K562 (cell line): Measurements from ENCODE around the gene MYOM3.

Experiments used
- ATF3 ChIP-seq, 2 experiments: fragments of 450-650 bp in 1 of 2; sonication (generic) in 1 of 2; formaldehyde crosslinking in 1 of 2; IDR thresholded peaks in 1 of 2; conservative IDR thresholded peaks in 1 of 2; 2 replicates each; pipeline versions ENCODE4 v1.6.1 to v1.8.1; 2016 to 2023; ENCODE audit warnings: mild to moderate bottlenecking in 2 of 2, moderate library complexity in 2 of 2, inconsistent platforms in 1 of 2, missing genetic modification reagents in 1 of 2
- CTCF ChIP-seq, 3 experiments: IDR thresholded peaks in 2 of 3; conservative IDR thresholded peaks in 1 of 3; 2 replicates each; pipeline ENCODE4 v1.5.1; 2011 to 2012; ENCODE audit warnings: low read length in 3 of 3, mild to moderate bottlenecking in 3 of 3, control low read depth in 2 of 3, improper control_type of control experiment in 1 of 3, inconsistent platforms in 1 of 3, low read depth in 1 of 3, mixed read lengths in 1 of 3, moderate library complexity in 1 of 3; ENCODE audit not compliant: insufficient read depth in 2 of 3
- ELF4 ChIP-seq: fragments of 450-650 bp; formaldehyde crosslinking; IDR thresholded peaks from 2 replicates; pipeline ENCODE4 v1.4.0; 2022; ENCODE audit warnings: missing genetic modification characterization
- ELK1 ChIP-seq: sonication (generic); formaldehyde crosslinking; IDR thresholded peaks from 2 replicates; pipeline ENCODE4 v1.8.1; 2022; ENCODE audit warnings: missing genetic modification reagents
- EZH2 ChIP-seq: IDR thresholded peaks from 2 replicates; pipeline ENCODE4 v1.6.1; 2012; ENCODE audit warnings: low read depth, mild to moderate bottlenecking, inconsistent platforms, low read length, borderline replicate concordance
- FOXM1 ChIP-seq, 2 experiments: fragments of 450-650 bp in 1 of 2; sonication (generic) in 1 of 2; formaldehyde crosslinking in 1 of 2; IDR thresholded peaks; 2 replicates each; pipeline versions ENCODE4 v1.6.1 to v1.9.0; 2017 to 2022; ENCODE audit warnings: low read depth in 2 of 2, mild to moderate bottlenecking in 2 of 2, missing genetic modification reagents in 1 of 2, moderate library complexity in 1 of 2
- NR2F6 ChIP-seq: fragments of 450-650 bp; formaldehyde crosslinking; IDR thresholded peaks from 2 replicates; pipeline ENCODE4 v1.4.0; 2020; ENCODE audit warnings: mild to moderate bottlenecking
- POLR2A ChIP-seq: fragments of 450-650 bp; conservative IDR thresholded peaks from 2 replicates; pipeline ENCODE4 v1.6.1; 2016
- SMARCA4 ChIP-seq: fragments of 450-650 bp; IDR thresholded peaks from 2 replicates; pipeline ENCODE4 v1.6.1; 2016
- SREBF2 ChIP-seq: sonication (generic); formaldehyde crosslinking; IDR thresholded peaks from 2 replicates; pipeline ENCODE4 v1.4.0; 2020; ENCODE audit warnings: mild to moderate bottlenecking, missing genetic modification reagents
- TAF1 ChIP-seq: IDR thresholded peaks from 2 replicates; pipeline ENCODE4 v1.6.1; 2011; ENCODE audit warnings: mild to moderate bottlenecking, low read length, moderate library complexity; ENCODE audit not compliant: insufficient read depth, control insufficient read depth, severe bottlenecking; ENCODE audit errors: extremely low read depth
- TBL1XR1 ChIP-seq, 2 experiments: IDR thresholded peaks; 2 replicates each; pipeline ENCODE4 v1.6.1; 2012; ENCODE audit warnings: improper control_type of control experiment in 2 of 2, low read length in 2 of 2, mild to moderate bottlenecking in 1 of 2
- ZNF197 ChIP-seq: fragments of 200-800 bp; sonication (Bioruptor generic); IDR thresholded peaks from 2 replicates; pipeline ENCODE4 v1.6.1; 2016; ENCODE audit warnings: low read depth, missing genetic modification characterization, missing compliant biosample characterization
- ZNF41 ChIP-seq: fragments of 250-450 bp; sonication (Bioruptor Pico); conservative IDR thresholded peaks from 2 replicates; pipeline ENCODE4 v1.4.0; 2020; ENCODE audit warnings: mild to moderate bottlenecking

DNA sequence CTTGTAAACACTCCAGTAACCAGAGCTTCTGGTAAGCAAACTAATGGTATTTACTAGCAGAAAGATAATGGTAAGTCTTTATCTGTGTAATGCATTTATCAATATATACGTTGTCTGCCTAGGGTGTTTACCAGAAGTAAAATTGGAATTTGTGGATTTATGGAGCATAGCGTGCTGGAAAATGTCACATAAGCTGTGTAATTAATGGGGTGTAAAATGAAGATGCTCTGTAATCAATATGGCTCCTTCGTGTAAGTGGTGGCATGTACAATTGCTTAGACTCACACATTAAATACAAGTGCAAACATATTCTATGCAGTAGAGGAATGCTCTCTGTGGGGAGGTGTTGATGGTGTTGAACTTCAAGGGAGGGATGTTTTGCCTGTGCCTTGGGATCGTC, 69.6 kb downstream of the MYOM3 start:
- no peak for TF ChIP-seq CTCF (IDR thresholded peaks at IDR 0.05 in 2 of 3, conservative IDR thresholded peaks at IDR 0.05 in 1 of 3; ENCODE audit: insufficient read depth in 2 of 3, low read depth in 1 of 3, low read length in 3 of 3)
- TF ChIP-seq ZNF197 (CRISPR knock-in tag): no peak
- no peak for TF ChIP-seq EZH2
- TF ChIP-seq NR2F6: no peak
- TF ChIP-seq ELK1: no peak
- no peak for TF ChIP-seq FOXM1 (IDR thresholded peaks at IDR 0.05; ENCODE audit: low read depth)
- no peak for TF ChIP-seq FOXM1 (CRISPR knock-in tag; IDR thresholded peaks at IDR 0.05; ENCODE audit: low read depth)
- TF ChIP-seq ATF3 (IDR thresholded peaks at IDR 0.05): no peak
- TF ChIP-seq ATF3 (CRISPR knock-in tag; conservative IDR thresholded peaks at IDR 0.05): no peak
- TF ChIP-seq ZNF41 (CRISPR knock-in tag): no peak
- no peak for TF ChIP-seq SMARCA4
- no peak for TF ChIP-seq POLR2A
- TF ChIP-seq SREBF2: no peak
- TF ChIP-seq TAF1: no peak
- TF ChIP-seq ELF4 (CRISPR knock-in tag): no peak
- no peak for TF ChIP-seq TBL1XR1 (IDR thresholded peaks at IDR 0.05; ENCODE audit: low read length in 2 of 2)
